ENCODE data around the gene SLC5A12. TPM values are rescaled to one million over a fixed set of nuclear protein-coding genes. Genes with fewer than 3 reads are reported as not detected.
A peak's percentile ranks its signal among the peaks of the same experiment; 100 is the strongest.

The SLC5A12 gene
- total and polyA plus RNA-seq, 8 donors = 0.24 TPM; not detected in 7

- no peak for TF ChIP-seq CTCF (IDR thresholded peaks at IDR 0.05)
- DNase-seq (no peak), ATAC-seq (no peak), FAIRE-seq (no peak)
- no peaks in the 10 kb centered on the region for H3K36me3 ChIP-seq
- H3K9me3 ChIP-seq = no peaks in the 10 kb centered on the region
- H3K27me3 ChIP-seq = no peaks in the 10 kb centered on the region
- H3K4me3 ChIP-seq = no peak overlapping the region
- intact Hi-C loops (cut with DNase I) = no loop called here
- WGBS, 2 donors = 44 to 55% methylated on average over 5 of the region's 5 CpGs
- H3K27ac ChIP-seq = no peak overlapping the region
- H3K4me1 ChIP-seq = no peaks in the 10 kb centered on the region
Observed at GRCh38 chr11:26712497-26712896, 9.4 kb downstream of the SLC5A12 start.

DNA sequence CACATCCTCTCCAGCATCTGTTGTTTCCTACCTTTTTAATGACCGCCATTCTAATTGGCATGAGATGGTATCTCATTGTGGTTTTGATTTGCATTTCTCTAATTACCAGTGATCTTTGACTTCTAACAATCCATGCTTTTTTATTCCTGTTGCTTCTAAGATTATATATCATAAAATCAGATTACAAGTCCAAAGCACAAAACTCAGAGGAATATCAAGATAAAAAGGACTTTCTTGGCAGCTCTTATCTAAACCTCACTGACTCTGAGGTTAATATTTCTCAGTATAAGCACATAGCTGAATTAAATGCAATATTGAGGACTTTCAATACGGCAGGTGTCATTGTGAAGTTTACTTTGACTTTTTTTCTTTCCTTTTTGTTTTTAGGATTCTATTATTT, 11.4 kb downstream of the SLC5A12 start:
- Histone ChIP-seq H3K27me3 (no peaks in the 10 kb centered on the region), H3K4me1 (no peaks in the 10 kb centered on the region), H3K4me3 (no peak overlapping the region), H3K9me3 (no peaks in the 10 kb centered on the region), H3K27ac (no peak overlapping the region), H3K36me3 (no peaks in the 10 kb centered on the region)
- intact Hi-C loops (cut with DNase I) = no loop called here
- 76 to 79% methylated on average over 2 of the region's 2 CpGs for WGBS, 2 donors
- DNase-seq (no peak), ATAC-seq (no peak), FAIRE-seq (no peak)
- TF ChIP-seq CTCF (IDR thresholded peaks at IDR 0.05) = no peak

DNA sequence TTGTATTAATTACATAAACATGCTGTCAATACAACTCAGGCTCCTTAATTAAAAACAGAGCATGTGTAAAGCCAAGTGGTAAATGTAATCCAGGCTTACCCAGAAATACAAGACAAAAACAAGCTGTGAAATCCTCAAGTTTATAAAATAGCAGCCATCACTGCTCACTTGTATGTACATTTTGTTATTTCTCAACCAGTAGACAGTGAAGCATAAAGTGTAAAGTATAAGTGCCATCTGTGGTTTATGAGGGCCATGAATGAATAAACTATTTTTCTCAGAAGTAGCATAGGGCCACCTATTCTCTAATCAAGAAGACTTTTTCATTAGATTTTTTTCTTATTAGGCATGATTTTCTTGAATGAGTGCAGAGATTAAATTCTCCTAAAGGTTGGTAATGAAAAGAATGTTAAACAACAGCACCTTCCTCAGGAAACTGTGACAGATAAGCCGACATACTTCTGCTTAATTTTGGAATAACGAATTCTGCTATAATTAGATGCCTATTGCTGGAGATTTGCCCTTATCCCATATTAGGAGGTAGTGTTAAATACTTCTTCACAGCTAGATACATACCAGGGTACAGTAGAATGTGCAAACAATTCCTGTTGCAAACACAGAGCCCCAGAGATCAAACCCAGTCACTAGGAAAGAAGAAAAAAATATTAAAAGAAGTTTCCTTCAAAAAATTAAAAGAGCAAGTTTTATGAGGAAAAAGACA, 13.0 kb downstream of the SLC5A12 start:
- no peak for ATAC-seq
- Histone ChIP-seq H3K4me3 (no peak overlapping the region), H3K36me3 (no peaks in the 10 kb centered on the region), H3K27me3 (no peaks in the 10 kb centered on the region), H3K27ac (no peak overlapping the region), H3K4me1 (no peaks in the 10 kb centered on the region), H3K9me3 (no peaks in the 10 kb centered on the region)
- DNase-seq = no peak
- intact Hi-C loops (cut with DNase I) = no loop called here
- FAIRE-seq = no peak
- 53 to 65% methylated on average over 2 of the region's 2 CpGs for WGBS, 2 donors
- no peak for TF ChIP-seq CTCF (IDR thresholded peaks at IDR 0.05)

DNA sequence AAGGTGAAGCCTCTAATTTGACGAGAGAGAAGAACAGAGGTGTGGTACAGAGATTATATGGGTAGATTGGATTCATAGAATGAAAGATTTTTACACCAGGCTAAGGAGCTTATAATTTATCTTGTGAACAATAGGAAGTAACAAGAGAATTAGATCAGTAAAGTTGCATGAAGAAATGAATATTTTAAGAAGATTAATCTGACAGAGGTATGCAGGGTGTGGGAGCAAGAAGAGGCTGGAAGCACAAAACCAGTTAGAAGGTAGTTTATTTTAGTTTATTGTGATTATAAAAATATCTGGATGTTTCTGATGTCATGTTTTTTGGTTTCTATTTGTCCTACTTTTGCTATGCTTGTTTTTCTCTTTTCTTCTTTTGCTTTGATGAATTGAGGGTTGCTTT, 15.7 kb downstream of the SLC5A12 start:
- no peak overlapping the region for H3K27ac ChIP-seq
- no peak for TF ChIP-seq CTCF (IDR thresholded peaks at IDR 0.05)
- H3K4me3 ChIP-seq = no peak overlapping the region
- intact Hi-C loops (cut with DNase I) = no loop called here
- no peak for DNase-seq
- WGBS, 2 donors = 51 to 70% methylated on average over 1 of the region's 1 CpG
- no peak for FAIRE-seq
- ATAC-seq = no peak
- no peaks in the 10 kb centered on the region for H3K36me3 ChIP-seq
- no peaks in the 10 kb centered on the region for H3K9me3 ChIP-seq
- H3K27me3 ChIP-seq = no peaks in the 10 kb centered on the region
- H3K4me1 ChIP-seq = no peaks in the 10 kb centered on the region

GRCh38 chr11:26704249-26704648, 17.6 kb downstream of the SLC5A12 start:
- Histone ChIP-seq H3K36me3 (no peaks in the 10 kb centered on the region), H3K27ac (no peak overlapping the region), H3K4me1 (no peaks in the 10 kb centered on the region), H3K9me3 (no peaks in the 10 kb centered on the region), H3K27me3 (no peaks in the 10 kb centered on the region), H3K4me3 (no peak overlapping the region)
- ATAC-seq (no peak), DNase-seq (no peak), FAIRE-seq (peak; percentile 43)
- 60 to 67% methylated on average over 1 of the region's 1 CpG for WGBS, 2 donors
- intact Hi-C loops (cut with DNase I) = no loop called here
- no peak for TF ChIP-seq CTCF (IDR thresholded peaks at IDR 0.05)

All from pancreas (tissue), 10 donors.